Measurements from ENCODE around the gene PHLDA1.
"Not testable (repeated sequence)": the region's sequence is repeated elsewhere in the genome, so short reads cannot be mapped to it uniquely, and the experiment has no call there.

PHLDA1 gene

DNA sequence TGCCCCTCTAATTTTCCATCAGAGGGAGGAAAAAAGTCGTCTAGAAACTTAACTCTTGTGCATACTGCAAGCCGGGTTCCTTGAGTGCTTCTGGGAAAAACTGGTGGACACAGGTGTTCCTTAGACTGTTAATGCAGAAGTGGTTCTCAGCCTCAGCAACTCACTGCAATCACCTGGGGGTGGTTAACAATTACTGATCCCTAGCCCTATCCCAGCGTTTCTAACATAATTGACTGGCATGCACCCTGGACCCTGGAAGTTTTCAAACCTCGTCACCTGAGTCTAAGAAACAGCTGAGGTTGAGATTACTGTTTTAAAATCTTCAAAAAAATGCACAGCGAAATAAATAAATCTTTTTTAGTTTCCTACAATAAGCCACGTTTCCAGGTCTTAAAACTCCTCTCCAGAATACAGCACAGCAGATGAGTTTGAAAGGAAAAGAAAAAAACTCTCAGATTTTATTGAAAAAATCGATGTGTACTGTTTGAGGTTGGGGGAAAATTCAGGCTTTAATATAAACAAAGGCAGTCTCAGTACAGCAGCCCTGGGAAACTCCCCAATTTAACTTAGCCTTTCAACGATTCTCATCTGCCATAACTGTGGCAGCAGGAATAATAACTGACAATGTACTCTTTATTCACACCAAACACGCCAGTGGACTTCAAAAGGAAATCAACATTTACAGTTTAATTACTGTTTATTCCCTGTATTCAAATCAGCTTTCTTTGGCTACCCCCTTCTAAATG, 45.4 kb downstream of the PHLDA1 start:
- Mint-ChIP-seq H3K27me3 (no peaks in the 10 kb centered on the region), H3K27ac (no peak overlapping the region), H3K4me3 (no peak overlapping the region), H3K9me3 (no peaks in the 10 kb centered on the region), H3K4me1 (peaks cover 43% of the 10 kb centered on the region), H3K36me3 (no peaks in the 10 kb centered on the region)

DNA sequence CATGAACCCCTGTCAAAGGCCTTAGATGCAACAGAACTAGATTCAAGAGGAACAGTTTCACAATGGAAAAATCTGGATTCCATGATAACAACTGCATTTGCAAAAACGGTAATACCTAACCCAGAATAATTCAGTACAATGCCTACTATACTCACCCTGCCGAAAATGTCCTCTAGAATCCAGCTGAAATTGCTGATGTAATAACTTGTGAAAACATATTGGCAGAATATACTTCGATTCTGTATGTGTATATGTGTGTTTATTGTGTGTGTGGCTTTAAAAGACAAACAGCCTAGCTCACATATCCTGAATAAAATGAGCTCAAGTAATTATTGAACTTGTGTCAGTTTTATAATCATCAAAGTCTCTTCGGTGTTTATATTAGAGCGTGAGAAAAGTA, 46.0 kb downstream of the PHLDA1 start:
- Mint-ChIP-seq H3K4me1 (peaks cover 46% of the 10 kb centered on the region), H3K36me3 (no peaks in the 10 kb centered on the region), H3K27me3 (no peaks in the 10 kb centered on the region), H3K27ac (peak overlapping the region; percentile 20), H3K4me3 (no peak overlapping the region), H3K9me3 (no peaks in the 10 kb centered on the region)

DNA sequence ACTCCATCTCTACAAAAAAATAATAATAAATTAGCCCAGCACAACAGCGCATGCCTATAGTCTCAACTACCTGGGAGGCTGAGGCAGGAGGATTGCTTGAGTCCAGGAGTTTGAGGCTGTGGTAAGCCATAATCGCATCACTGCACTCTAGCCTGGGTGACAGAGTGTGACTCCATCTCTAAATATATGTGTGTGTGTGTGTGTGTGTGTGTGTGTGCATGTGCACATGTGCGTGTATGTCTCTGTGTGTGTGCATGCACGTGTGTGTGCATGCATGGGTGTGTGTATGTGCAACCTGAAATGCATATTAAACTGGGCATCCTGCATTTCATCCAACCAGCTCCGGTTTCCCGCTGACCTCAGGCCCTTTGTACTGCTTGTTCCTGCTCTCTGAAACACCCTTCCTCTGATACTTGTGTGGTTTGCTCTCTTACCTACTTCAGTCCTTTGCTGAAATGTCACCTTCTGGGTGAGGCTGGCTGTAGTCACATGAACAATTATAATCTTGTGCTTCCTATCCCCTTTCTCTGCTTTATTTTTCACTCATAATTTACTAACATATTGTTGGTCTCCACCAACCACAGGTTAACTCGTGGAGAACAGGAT, 46.9 kb downstream of the PHLDA1 start:
- Mint-ChIP-seq H3K4me1 (peaks cover 53% of the 10 kb centered on the region), H3K4me3 (no peak overlapping the region), H3K27me3 (no peaks in the 10 kb centered on the region)

DNA sequence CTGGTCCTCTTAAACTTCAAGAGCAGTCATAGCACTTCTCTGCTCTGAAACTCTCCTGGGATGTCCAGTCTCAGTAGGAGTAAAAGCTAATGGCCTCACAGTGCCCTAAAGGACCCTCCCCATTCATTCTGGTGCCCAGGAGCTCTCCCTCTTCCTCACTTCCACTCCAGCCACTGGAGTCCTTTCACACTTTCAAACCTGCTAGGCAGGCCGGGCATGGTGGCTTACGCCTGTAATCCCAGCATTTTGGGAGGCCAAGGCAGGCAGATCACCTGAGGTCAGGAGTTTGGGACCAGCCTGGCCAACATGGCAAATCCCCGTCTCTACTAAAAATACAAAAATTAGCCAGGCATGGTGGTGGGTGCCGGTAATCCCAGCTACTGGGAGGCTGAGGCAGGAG, 47.7 kb downstream of the PHLDA1 start:
- H3K4me3 Mint-ChIP-seq, H3K27me3 Mint-ChIP-seq, H3K9me3 Mint-ChIP-seq, H3K36me3 Mint-ChIP-seq, H3K27ac Mint-ChIP-seq: not testable (repeated sequence)
- peaks cover 62% of the 10 kb centered on the region for H3K4me1 Mint-ChIP-seq

More for the DNA sequence above, 46.9 kb downstream of the PHLDA1 start:
- Mint-ChIP-seq H3K9me3 (no peaks in the 10 kb centered on the region), H3K36me3 (no peaks in the 10 kb centered on the region), H3K27ac (no peak overlapping the region)

DNA sequence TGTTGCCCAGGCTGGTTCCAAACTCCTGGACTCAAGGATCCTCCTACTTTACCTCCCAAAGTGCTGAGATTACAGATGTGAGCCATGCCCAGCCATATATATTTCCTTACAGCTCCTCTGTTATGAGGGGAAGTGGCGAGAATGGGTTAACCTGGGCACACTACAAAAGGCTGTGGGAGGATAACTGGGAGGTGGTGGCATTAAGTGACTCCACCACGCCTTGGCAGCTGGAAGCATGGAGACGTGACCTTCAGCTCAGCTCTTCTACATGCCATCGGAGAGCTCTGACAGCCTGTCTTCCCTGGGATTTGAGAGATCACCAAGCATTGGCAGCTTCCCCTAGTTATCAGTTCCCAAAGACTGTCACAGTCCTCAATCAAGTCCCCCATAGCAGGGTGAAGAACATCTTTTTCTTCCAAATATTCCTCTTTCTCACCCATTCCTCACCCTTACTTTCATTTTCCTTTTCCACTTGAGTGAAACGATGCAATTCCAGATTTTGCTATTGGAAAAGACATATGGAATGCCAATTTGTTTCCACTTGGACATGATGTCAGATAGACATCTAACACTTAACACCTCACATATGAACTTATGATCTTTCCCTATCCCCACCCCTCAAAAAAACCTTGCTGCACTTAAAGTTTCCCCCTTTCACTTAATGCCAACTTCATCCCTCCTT, 48.5 kb downstream of the PHLDA1 start:
- Mint-ChIP-seq H3K4me3 (no peak overlapping the region), H3K4me1 (peaks cover 66% of the 10 kb centered on the region), H3K27me3 (no peaks in the 10 kb centered on the region), H3K36me3 (no peaks in the 10 kb centered on the region), H3K27ac (peak overlapping the region; percentile 43), H3K9me3 (no peaks in the 10 kb centered on the region)

DNA sequence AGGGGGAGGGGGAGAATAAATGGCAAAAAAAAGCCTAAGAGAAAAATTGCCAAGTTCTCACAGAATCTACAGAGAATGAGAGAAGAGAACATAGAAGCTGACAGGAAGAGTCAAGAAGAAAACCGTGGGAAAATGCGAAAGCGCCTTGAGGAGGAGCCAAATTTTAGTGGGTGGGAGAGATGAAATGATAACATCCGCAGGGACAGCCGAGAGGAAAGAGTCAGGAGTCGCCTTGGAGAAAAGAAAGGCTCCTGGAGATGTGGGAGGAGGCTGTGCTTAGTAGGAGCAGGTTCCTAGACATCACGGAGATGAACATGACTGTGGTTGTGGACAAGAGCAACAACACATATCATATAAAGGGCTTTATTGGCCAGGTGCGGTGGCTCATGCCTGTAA, 49.4 kb downstream of the PHLDA1 start:
- H3K4me1 Mint-ChIP-seq, result peaks cover 74% of the 10 kb centered on the region
- no peak overlapping the region for H3K4me3 Mint-ChIP-seq
- H3K27ac Mint-ChIP-seq, result no peak overlapping the region
- H3K36me3 Mint-ChIP-seq, result no peaks in the 10 kb centered on the region
- no peaks in the 10 kb centered on the region for H3K27me3 Mint-ChIP-seq
- no peaks in the 10 kb centered on the region for H3K9me3 Mint-ChIP-seq

DNA sequence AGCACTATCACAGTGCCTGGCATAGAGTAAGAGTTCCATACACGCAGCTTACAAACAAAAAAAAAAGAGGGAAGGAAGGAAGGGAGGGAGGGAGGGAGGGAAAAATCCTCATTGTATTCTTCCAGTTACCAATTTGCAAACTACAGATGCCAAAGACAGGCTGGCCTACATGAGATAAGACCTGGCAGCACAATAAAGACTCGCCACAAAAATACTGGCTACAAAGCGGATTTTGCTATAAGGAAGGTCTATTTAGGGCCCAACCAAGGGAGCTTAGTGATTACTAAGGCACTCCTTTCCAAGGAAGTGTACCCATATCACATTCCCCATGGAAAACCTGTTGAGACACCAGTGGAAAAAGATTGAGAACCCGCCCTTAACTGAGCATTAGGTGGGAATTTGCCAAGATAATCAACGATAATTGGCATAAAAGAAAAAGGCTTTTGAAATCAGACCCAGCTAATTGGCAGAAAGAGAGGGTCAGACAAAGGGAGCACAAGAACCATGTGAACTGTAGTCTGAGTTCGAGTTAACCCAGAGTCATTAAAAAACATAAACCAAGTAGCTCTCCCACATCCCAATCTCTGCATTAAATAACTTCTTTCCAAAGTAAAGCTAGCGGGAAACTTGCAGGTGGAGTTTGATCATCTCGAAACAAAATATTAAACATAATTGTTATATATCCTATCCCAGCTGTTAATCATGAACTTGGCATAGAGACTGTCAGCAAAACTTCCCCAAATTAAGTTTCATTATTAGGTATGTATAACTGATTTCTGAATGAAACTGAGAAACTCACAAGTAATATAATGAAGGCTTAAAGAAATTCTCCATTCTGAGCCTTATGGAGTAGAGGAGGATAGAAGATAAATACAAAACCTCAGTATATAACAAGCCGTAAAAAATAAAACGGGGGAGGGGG, 50.1 kb downstream of the PHLDA1 start:
- no peak overlapping the region for H3K4me3 Mint-ChIP-seq
- H3K4me1 Mint-ChIP-seq, result peaks cover 75% of the 10 kb centered on the region

DNA sequence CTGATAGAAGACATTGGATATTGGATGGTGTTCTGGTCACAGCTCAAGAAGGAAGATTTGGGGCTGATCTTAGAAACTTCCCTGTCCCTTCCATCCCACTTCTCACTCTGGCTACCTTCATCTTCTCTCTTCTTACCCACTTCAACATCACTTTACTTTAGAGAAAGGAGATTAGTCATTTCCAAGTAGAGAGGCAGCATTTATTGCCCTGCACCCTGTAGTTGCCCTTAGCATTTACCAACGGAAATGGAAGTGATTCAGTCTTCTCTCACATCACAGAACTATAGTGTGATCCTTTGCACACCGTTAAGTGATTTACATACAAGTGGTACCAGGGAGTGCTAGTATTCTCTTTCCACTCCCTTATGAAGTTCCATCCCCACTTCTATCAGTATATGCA, 52.4 kb downstream of the PHLDA1 start:
- peak overlapping the region; percentile 73 for H3K4me3 Mint-ChIP-seq
- peak overlapping the region; percentile 93 for H3K27ac Mint-ChIP-seq
- H3K27me3 Mint-ChIP-seq, result no peaks in the 10 kb centered on the region

More for the DNA sequence above, 50.1 kb downstream of the PHLDA1 start:
- no peak overlapping the region for H3K27ac Mint-ChIP-seq
- no peaks in the 10 kb centered on the region for H3K36me3 Mint-ChIP-seq
- no peaks in the 10 kb centered on the region for H3K9me3 Mint-ChIP-seq
- no peaks in the 10 kb centered on the region for H3K27me3 Mint-ChIP-seq

DNA sequence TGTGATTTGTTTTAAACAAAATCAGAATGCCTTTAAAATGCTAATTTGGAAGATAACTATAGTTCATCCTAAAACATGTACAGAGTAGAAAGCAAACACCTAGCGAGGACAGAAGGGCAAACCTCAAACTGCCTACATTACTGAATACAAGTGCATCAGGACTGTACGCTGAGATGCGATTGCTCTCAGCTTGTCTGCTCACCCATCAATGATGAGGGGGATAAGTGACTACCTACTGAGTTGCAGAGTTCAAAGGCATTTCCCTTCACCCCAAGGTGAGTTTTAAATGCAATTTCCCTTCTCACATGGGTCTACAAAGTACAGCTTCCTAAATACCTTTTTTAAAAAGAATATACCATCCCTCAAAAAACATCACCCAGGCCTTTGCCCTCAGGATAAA, 52.9 kb downstream of the PHLDA1 start:
- peaks cover 2% of the 10 kb centered on the region for H3K36me3 Mint-ChIP-seq
- no peaks in the 10 kb centered on the region for H3K27me3 Mint-ChIP-seq
- H3K27ac Mint-ChIP-seq, result peak overlapping the region; percentile 93
- H3K4me3 Mint-ChIP-seq, result peak overlapping the region; percentile 73
- peaks cover 62% of the 10 kb centered on the region for H3K4me1 Mint-ChIP-seq
- H3K9me3 Mint-ChIP-seq, result no peaks in the 10 kb centered on the region

More for the DNA sequence above, 52.4 kb downstream of the PHLDA1 start:
- H3K36me3 Mint-ChIP-seq, result peaks cover 2% of the 10 kb centered on the region
- no peaks in the 10 kb centered on the region for H3K9me3 Mint-ChIP-seq
- H3K4me1 Mint-ChIP-seq, result peaks cover 65% of the 10 kb centered on the region

DNA sequence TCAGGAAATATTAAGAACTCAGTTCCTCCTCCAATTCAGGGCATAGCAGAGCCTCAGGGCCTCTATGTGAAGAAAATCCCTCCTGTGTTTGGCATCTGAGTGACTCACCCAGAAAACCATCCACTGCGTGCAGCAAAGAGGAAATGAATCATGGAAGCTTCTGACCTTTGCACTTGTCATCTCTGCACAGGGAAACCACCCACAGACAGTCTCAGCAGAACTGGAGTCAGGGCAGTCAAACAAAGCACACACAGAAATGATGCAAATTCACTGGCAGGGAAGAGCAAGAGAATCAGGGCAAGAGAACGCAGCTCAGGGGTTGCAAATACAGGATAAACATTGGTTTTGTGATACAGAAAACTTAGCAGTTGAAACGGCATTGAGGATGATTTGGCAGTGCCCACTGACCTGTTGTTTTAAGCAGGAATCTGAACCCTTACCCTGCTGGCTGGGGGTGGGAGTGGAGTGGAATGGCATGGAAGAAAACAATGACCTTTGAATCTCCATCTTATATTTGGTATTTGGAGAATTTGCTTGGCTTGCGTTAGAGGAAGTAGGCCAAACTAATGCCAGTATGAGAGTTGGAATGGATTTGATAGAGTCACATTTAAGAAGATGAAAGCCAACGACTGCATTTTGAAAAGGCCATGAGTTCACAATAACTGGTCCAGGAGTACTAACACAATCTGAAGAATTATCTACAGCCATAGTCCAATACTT, 53.5 kb downstream of the PHLDA1 start:
- Mint-ChIP-seq H3K27me3 (no peaks in the 10 kb centered on the region), H3K36me3 (peaks cover 2% of the 10 kb centered on the region), H3K4me3 (peak overlapping the region; percentile 73), H3K4me1 (peaks cover 58% of the 10 kb centered on the region), H3K27ac (peak overlapping the region; percentile 93), H3K9me3 (no peaks in the 10 kb centered on the region)

DNA sequence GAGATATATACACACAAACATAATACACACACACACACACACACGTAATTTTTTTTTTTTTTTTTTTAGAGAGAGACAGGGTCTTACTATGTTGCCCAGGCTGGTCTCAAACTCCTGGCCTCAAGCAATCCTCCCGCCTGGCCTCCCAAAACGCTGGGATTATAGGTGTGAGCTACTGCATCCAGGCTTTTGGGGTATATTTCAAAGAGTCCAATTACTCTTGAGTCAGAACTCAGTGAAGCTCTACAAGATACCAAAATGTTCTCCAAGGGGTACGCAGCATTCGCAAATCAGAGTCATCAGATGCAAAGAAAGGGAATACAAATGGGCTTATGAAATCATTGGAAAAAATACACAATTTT, 54.0 kb downstream of the PHLDA1 start:
- peaks cover 2% of the 10 kb centered on the region for H3K36me3 Mint-ChIP-seq
- H3K9me3 Mint-ChIP-seq, result no peaks in the 10 kb centered on the region
- peaks cover 62% of the 10 kb centered on the region for H3K4me1 Mint-ChIP-seq
- peak overlapping the region; percentile 93 for H3K27ac Mint-ChIP-seq
- H3K4me3 Mint-ChIP-seq, result peak overlapping the region; percentile 73
- no peaks in the 10 kb centered on the region for H3K27me3 Mint-ChIP-seq

DNA sequence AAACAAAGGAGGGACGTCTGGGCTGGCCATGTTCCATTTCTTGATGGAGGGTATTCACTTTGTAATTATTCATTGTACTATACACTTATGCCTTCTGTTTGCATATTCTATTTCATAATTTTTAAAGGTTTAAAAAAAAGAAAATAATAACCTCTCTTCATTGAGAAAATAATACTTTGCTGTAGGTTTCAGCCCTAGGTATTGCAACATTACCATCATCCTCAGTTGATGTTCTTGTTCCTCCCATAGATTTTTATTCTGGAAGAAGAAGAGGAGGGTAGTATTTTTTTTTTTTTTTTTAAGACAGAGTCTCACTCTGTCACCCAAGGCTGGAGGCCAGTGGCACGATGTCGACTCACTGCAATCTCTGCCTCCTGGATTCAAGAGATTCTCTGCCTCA, 54.7 kb downstream of the PHLDA1 start:
- Mint-ChIP-seq H3K4me1 (peaks cover 62% of the 10 kb centered on the region), H3K4me3 (no peak overlapping the region), H3K27me3 (no peaks in the 10 kb centered on the region), H3K27ac (peak overlapping the region; percentile 93), H3K36me3 (peaks cover 7% of the 10 kb centered on the region), H3K9me3 (no peaks in the 10 kb centered on the region)

DNA sequence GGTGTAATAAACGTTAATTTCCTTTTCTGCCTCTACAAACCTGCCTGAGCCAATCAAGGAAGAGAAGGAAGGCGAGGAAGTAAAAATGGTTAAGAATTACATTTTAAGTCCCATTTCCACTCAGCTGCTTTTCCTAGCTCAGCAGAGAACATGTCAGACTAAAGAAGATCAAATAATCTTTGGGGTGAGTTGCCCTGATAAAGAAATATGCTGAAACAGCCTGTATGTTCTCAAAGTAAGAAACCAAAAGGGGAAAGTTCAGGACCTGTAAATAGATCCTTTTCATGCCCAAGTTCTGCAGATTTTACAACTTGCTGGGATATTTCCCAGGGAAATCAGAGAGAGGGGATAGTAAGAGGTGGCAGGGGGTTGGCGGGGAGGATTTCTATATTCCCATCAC, 55.5 kb downstream of the PHLDA1 start:
- H3K9me3 Mint-ChIP-seq, result no peaks in the 10 kb centered on the region
- H3K4me1 Mint-ChIP-seq, result peaks cover 65% of the 10 kb centered on the region
- no peak overlapping the region for H3K4me3 Mint-ChIP-seq
- H3K36me3 Mint-ChIP-seq, result peaks cover 10% of the 10 kb centered on the region
- peak overlapping the region; percentile 90 for H3K27ac Mint-ChIP-seq
- no peaks in the 10 kb centered on the region for H3K27me3 Mint-ChIP-seq

DNA sequence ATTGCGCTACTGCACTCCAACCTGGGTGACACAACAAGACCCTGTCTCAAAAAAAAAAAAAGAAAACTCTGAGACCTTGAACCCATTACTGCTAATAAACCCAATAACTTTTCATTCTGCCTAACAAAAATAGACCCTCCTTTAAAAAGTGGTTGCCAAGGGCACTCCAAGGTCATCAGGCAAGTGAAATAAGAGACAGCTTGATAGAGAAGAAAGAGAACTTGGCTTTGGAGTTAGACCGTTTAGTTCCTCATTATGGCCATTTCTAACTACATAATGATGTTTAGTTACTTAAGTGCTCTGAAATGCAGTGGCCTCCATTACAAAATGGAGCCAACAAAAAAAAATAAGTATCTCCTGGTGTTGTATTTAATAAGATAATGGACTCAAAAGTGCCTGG, 55.9 kb downstream of the PHLDA1 start:
- H3K4me3 Mint-ChIP-seq, result no peak overlapping the region
- peaks cover 66% of the 10 kb centered on the region for H3K4me1 Mint-ChIP-seq
- peaks cover 10% of the 10 kb centered on the region for H3K36me3 Mint-ChIP-seq
- H3K27ac Mint-ChIP-seq, result peak overlapping the region; percentile 90
- H3K27me3 Mint-ChIP-seq, result no peaks in the 10 kb centered on the region
- H3K9me3 Mint-ChIP-seq, result no peaks in the 10 kb centered on the region
